Esophagus squamous epithelium (tissue), 5 donors: ENCODE measurements around the gene EPHA4. TPM values are rescaled to one million over a fixed set of nuclear protein-coding genes. Genes with fewer than 3 reads are reported as not detected.

ENCODE experiments used
- DNase-seq: peaks from one replicate; lab custom pipeline; 2025; lab: John Stamatoyannopoulos, UW
- H3K27ac ChIP-seq, 4 donors: fragments of 200-600 bp; sonication (generic); one replicate each; pipeline ENCODE4 v1.5.1; 2016 to 2019; ENCODE audit warnings: mild to moderate bottlenecking in 1 of 4
- H3K27me3 ChIP-seq, 4 donors: fragments of 200-600 bp; sonication (generic); 1 replicate in 3 of 4; 2 replicates in 1 of 4; pipeline versions ENCODE4 v1.5.1 to v1.6.0; 2017 to 2021; ENCODE audit warnings: antibody characterized with exemption in 1 of 4
- H3K36me3 ChIP-seq, 3 donors: fragments of 200-600 bp; sonication (generic); one replicate each; pipeline ENCODE4 v1.5.1; 2016 to 2019
- H3K4me1 ChIP-seq, 3 donors: fragments of 200-600 bp; sonication (generic); one replicate each; pipeline ENCODE4 v1.5.1; 2017 to 2019
- H3K4me3 ChIP-seq, 4 donors: fragments of 200-600 bp; sonication (generic); 1 replicate in 3 of 4; 2 replicates in 1 of 4; pipeline ENCODE4 v1.5.1; 2016 to 2019; ENCODE audit warnings: mild to moderate bottlenecking in 2 of 4, moderate library complexity in 1 of 4
- H3K9me3 ChIP-seq, 3 donors: fragments of 200-600 bp; sonication (generic); one replicate each; pipeline ENCODE4 v1.5.1; 2016 to 2019
- POLR2A ChIP-seq, 4 donors: fragments of 450-650 bp; IDR thresholded peaks; one replicate each; pipeline ENCODE4 v1.6.1; 2017; ENCODE audit warnings: antibody characterized with exemption in 4 of 4, mild to moderate bottlenecking in 4 of 4, moderate library complexity in 3 of 4
- WGBS, 2 donors: methylation state at CpG; one replicate each; pipeline ENCODE4 v1.1.5; 2018; 5-methylcytosine and 5-hydroxymethylcytosine counted together
- intact Hi-C: fragments of 100-400 bp; cut with DNase I; formaldehyde crosslinking; loops from one replicate; pipeline ENCODE4 v1.15.0; 2022
- total RNA-seq, 4 donors: library from RNA; depleted of rRNA; stranded (reverse); fragments of >200 nt; gene quantifications; one replicate each; pipeline ENCODE4 v1.1.0, GENCODE V29; 2016
- TF ChIP-seq, protein P1 (sequence below), 6 experiments: fragments of 450-650 bp in 4 of 6; fragments of 200-600 bp in 2 of 6; sonication (generic) in 2 of 6; IDR thresholded peaks; one replicate each; pipeline ENCODE4 v1.5.1; 2016 to 2019; ENCODE audit warnings: antibody characterized with exemption in 6 of 6, mild to moderate bottlenecking in 4 of 6, moderate library complexity in 4 of 6
- donor health status: DM: yes; HTN: yes; CAD: no.

The EPHA4 gene
- total RNA-seq, 4 donors from 2014 or later = 5.9 to 30.3 (median 25.2) TPM

DNA sequence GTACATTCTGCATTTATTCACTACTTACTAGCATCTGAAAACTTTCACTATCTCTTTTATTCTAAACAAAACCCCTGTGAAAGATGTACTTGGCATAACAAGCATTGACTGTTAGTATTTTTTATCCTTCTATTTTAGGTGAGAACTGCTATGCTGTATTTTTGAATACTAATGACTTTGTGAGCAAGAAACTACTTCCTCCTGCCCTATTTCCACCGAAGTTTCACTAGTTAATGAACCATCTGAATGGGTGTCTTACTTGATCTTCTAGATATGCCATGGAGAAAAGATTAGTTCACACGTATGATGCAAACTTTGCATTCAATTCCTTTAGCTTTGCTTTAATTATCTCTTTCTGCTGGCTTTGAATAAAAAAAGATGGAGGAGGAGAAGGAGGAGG, 68.1 kb downstream of the EPHA4 start:
- no peak for TF ChIP-seq POLR2A (IDR thresholded peaks at IDR 0.05)
- TF ChIP-seq, protein P1, sequence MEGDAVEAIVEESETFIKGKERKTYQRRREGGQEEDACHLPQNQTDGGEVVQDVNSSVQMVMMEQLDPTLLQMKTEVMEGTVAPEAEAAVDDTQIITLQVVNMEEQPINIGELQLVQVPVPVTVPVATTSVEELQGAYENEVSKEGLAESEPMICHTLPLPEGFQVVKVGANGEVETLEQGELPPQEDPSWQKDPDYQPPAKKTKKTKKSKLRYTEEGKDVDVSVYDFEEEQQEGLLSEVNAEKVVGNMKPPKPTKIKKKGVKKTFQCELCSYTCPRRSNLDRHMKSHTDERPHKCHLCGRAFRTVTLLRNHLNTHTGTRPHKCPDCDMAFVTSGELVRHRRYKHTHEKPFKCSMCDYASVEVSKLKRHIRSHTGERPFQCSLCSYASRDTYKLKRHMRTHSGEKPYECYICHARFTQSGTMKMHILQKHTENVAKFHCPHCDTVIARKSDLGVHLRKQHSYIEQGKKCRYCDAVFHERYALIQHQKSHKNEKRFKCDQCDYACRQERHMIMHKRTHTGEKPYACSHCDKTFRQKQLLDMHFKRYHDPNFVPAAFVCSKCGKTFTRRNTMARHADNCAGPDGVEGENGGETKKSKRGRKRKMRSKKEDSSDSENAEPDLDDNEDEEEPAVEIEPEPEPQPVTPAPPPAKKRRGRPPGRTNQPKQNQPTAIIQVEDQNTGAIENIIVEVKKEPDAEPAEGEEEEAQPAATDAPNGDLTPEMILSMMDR (IDR thresholded peaks at IDR 0.05) = no peak
- H3K36me3 ChIP-seq = no peaks in the 10 kb centered on the region
- no peaks in the 10 kb centered on the region for H3K4me1 ChIP-seq
- no peak overlapping the region for H3K4me3 ChIP-seq
- no peak overlapping the region for H3K27ac ChIP-seq
- DNase-seq = no peak
- no peaks in the 10 kb centered on the region for H3K9me3 ChIP-seq
- WGBS, 2 donors = 50 to 68% methylated on average over 2 of the region's 2 CpGs
- no peaks in the 10 kb centered on the region for H3K27me3 ChIP-seq
- intact Hi-C loops = no loop called here

DNA sequence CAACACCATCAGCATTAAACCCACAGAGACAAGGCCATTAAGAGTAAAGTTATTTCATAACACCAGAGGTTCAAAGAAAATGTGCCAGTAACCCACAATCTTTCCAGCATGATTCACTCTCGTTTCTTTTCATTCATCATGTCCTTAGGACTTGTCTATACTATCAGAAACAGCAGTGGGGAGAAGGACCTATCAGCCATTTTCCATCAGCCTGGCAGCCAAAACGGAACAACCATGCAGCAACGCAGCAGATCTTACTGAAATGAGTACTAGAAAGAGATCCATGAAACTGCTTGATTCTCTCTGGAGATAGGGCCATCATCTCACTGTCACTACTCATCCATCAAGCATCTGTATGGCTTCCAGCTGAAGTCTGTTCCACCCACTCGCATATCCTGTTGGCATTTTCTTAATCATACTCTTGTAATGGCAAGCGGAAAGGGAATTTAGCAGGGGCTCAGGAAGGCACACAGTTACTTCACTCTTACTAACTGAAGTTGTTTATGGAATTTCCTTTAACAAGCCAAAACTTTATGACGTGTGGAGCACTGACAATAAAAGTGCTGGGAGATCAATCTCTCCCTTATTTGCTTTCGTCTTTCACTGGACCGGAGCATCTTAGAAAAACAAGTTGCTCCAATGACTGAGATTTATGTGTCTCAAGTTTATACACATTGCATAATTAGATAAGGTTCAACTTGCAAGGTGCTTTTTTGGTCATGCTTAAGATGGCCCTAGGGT, 69.7 kb downstream of the EPHA4 start:
- no peak overlapping the region for H3K27ac ChIP-seq
- H3K36me3 ChIP-seq = no peaks in the 10 kb centered on the region
- no peak overlapping the region for H3K4me3 ChIP-seq
- TF ChIP-seq POLR2A (IDR thresholded peaks at IDR 0.05) = no peak
- TF ChIP-seq, protein P1 (IDR thresholded peaks at IDR 0.05) = no peak
- H3K4me1 ChIP-seq = no peaks in the 10 kb centered on the region
- no peaks in the 10 kb centered on the region for H3K9me3 ChIP-seq
- DNase-seq = no peak
- 59% methylated on average over 8 of the region's 8 CpGs for WGBS, 2 donors
- H3K27me3 ChIP-seq = no peaks in the 10 kb centered on the region
- intact Hi-C loops = no loop called here

DNA sequence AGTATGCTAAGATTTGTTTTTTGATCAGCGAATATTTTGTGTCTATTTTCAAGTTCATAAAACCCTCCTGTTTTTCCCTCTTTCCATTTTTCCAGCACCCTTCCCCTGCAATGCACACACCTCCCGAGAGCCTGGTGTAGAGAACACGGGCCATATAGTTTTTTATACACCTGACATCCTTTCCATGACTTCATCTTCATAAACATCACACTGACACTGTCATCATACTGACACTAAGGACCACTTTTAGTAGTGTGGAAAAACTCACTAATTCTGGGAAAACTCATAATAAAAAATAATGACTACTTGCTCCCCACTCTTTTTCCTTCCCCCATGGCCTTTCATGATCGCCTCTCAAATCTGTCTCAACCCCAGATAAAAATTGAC, 70.2 kb downstream of the EPHA4 start:
- no peak overlapping the region for H3K27ac ChIP-seq
- intact Hi-C loops = no loop called here
- no peak for DNase-seq
- 81 to 83% methylated on average over 4 of the region's 4 CpGs for WGBS, 2 donors
- H3K27me3 ChIP-seq = no peaks in the 10 kb centered on the region
- no peak overlapping the region for H3K4me3 ChIP-seq
- TF ChIP-seq, protein P1 (IDR thresholded peaks at IDR 0.05) = no peak
- TF ChIP-seq POLR2A (IDR thresholded peaks at IDR 0.05) = no peak
- no peaks in the 10 kb centered on the region for H3K4me1 ChIP-seq
- no peaks in the 10 kb centered on the region for H3K9me3 ChIP-seq
- no peaks in the 10 kb centered on the region for H3K36me3 ChIP-seq

DNA sequence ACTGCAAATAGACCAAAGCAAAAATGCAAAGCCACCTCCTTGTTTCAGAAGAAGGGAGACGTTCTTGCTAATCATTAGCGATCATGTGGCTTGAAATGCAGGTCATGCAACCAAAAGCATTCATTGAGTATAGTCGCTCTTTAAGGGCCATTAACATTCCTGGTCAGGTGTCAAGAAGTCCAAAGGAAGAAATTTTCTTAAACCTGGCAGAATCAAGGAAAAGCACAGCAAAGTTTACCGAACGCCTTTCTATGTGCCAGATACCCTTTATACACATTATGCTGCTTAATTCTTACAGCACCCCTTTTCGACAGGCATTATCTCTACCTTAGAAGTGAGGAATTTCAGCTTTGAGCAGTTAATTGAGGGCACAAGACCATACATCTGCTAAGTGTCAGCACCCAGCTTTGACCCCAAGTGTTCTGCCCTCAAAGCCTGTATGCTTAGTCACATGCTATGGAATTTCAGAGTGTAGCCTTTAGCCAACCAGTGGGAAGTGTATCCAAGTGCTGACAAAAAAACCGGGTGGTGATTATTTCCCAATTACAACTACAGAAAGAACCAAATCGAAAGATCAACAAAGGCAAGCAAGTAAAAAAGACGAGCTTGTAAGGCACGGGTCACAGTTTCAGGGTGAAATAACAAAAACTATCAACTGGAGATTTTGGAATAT, 70.8 kb downstream of the EPHA4 start:
- Histone ChIP-seq H3K27ac (no peak overlapping the region), H3K4me1 (no peaks in the 10 kb centered on the region), H3K36me3 (no peaks in the 10 kb centered on the region), H3K4me3 (no peak overlapping the region), H3K9me3 (no peaks in the 10 kb centered on the region), H3K27me3 (no peaks in the 10 kb centered on the region)
- WGBS, 2 donors = 71 to 75% methylated on average over 10 of the region's 10 CpGs
- DNase-seq = no peak
- TF ChIP-seq, protein P1 (IDR thresholded peaks at IDR 0.05) = no peak
- no peak for TF ChIP-seq POLR2A (IDR thresholded peaks at IDR 0.05)
- intact Hi-C loops = no loop called here

DNA sequence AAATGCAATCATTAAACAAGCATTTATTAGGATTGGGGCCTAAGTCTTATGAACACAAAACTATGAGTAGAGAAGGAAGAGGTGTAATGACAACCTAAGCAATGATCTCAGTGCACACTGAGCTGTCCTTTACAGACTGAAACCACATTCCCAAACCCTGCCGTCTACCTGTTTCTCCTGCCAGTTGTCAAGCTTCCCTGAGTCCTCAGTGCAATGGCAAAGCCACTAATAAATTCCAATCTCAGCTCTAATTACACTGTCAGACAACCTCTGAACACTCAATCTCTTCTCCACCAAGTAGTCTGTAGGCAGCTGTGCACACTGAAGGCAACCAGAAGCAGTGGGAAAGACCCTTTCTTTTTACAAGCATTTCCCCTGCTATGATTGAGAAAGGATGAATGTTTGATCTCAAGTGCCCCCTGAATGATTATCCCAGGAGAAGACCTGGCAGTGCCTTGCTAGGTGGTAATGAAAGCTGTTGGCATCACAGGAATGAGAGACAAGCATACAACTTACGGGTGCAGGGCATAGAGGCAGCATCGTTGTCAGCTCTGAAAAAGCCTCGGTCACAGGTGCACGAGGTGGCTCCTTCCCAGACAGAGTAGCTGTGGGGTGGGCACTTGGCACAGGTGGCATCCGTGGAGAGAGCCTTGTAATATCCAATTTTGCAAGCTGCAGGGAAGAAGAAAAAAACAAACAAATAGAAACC, 71.4 kb downstream of the EPHA4 start:
- no peak overlapping the region for H3K4me3 ChIP-seq
- TF ChIP-seq, protein P1 (IDR thresholded peaks at IDR 0.05) = no peak
- no peak for TF ChIP-seq POLR2A (IDR thresholded peaks at IDR 0.05)
- no peak overlapping the region for H3K27ac ChIP-seq
- no peaks in the 10 kb centered on the region for H3K36me3 ChIP-seq
- WGBS, 2 donors = 62 to 79% methylated on average over 6 of the region's 6 CpGs
- DNase-seq = no peak
- no peaks in the 10 kb centered on the region for H3K4me1 ChIP-seq
- no peaks in the 10 kb centered on the region for H3K9me3 ChIP-seq
- intact Hi-C loops = no loop called here
- H3K27me3 ChIP-seq = no peaks in the 10 kb centered on the region
